GM12878 (cell line): ENCODE results near the gene MAMLD1. TPM values are rescaled to one million over a fixed set of nuclear protein-coding genes. Genes with fewer than 3 reads are reported as not detected.

Experiments
- ATAC-seq: fragments of 200-7000 bp; cut with Tn5 transposase; 3 replicates; pipeline ENCODE4 v1.9.1; 2020; ENCODE audit warnings: mild to moderate bottlenecking, moderate library complexity
- BruUV-seq: library from RNA; stranded (reverse); fragments of 400-500 nt; replicated peaks from 2 replicates; lab custom pipeline; 2021; lab: Mats Ljungman, UMichigan
- CTCF ChIA-PET: fragments of 300-600 bp; sonication (Branson Sonifier 250); formaldehyde crosslinking; extraction: SDS; loops from one replicate; lab custom pipeline; 2021; ENCODE audit warnings: inconsistent platforms; lab: Yijun Ruan, JAX
- POLR2A ChIA-PET: fragments of 350-600 bp; formaldehyde crosslinking; extraction: SDS; loops from one replicate; lab custom pipeline; 2021; ENCODE audit warnings: inconsistent platforms; lab: Charles Lee
- RAD21 ChIA-PET: fragments of 300-600 bp; sonication (Branson Sonifier 250); formaldehyde crosslinking; loops from one replicate; lab custom pipeline; 2023; ENCODE audit warnings: antibody characterized with exemption; ENCODE audit not compliant: unreplicated experiment; lab: Charles Lee
- SMC1A ChIA-PET: fragments of 300-600 bp; sonication (Branson Sonifier 250); formaldehyde crosslinking; loops from one replicate; lab custom pipeline; 2023; ENCODE audit not compliant: unreplicated experiment, uncharacterized antibody; lab: Charles Lee
- DNase-seq: peaks from one replicate; pipeline ENCODE4 v3.0.0-alpha.2; 2011; ENCODE audit warnings: low read depth, low spot score
- FAIRE-seq: peaks from 3 replicates; lab custom pipeline; 2011; peaks lifted over from hg19 to GRCh38; lab: Jason Lieb, UNC
- H2AFZ ChIP-seq: 2 replicates; pipeline ENCODE4 v1.6.0; 2011; ENCODE audit warnings: low read depth, low read length, control low read depth; ENCODE audit not compliant: control insufficient read depth
- H3K27ac ChIP-seq: 2 replicates; pipeline ENCODE4 v1.5.1; 2011; ENCODE audit warnings: control low read depth; ENCODE audit not compliant: control insufficient read depth, insufficient read depth
- H3K27me3 ChIP-seq, 2 experiments: replicated peaks in 1 of 2; 2 replicates each; pipeline versions ENCODE4 v1.6.0 to v1.6.1; 2011; ENCODE audit warnings: low read length in 1 of 2; ENCODE audit not compliant: control insufficient read depth in 2 of 2, insufficient read depth in 2 of 2
- H3K36me3 ChIP-seq, 2 experiments: 2 replicates each; pipeline ENCODE4 v1.5.1; 2011; ENCODE audit warnings: low read length in 1 of 2; ENCODE audit not compliant: control insufficient read depth in 2 of 2, insufficient read depth in 2 of 2
- H3K4me1 ChIP-seq: 2 replicates; pipeline ENCODE4 v1.6.1; 2011; ENCODE audit warnings: mild to moderate bottlenecking, low read length, moderate library complexity, mixed read lengths; ENCODE audit not compliant: control insufficient read depth, insufficient read depth
- H3K4me2 ChIP-seq: 2 replicates; pipeline ENCODE4 v1.6.0; 2011; ENCODE audit warnings: control low read depth; ENCODE audit not compliant: control insufficient read depth, insufficient read depth
- H3K4me3 ChIP-seq: fragments of 200-600 bp; sonication (generic); 2 replicates; pipeline ENCODE4 v1.5.1; 2016
- H3K79me2 ChIP-seq: 2 replicates; pipeline ENCODE4 v1.6.0; 2011; ENCODE audit warnings: low read length; ENCODE audit not compliant: control insufficient read depth, insufficient read depth
- H3K9ac ChIP-seq: 2 replicates; pipeline ENCODE4 v1.8.0; 2011; ENCODE audit warnings: low read length, control low read depth, mixed read lengths; ENCODE audit not compliant: control insufficient read depth, insufficient read depth
- H3K9me3 ChIP-seq: replicated peaks from 3 replicates; pipeline ENCODE4 v1.5.1; 2011; ENCODE audit warnings: mild to moderate bottlenecking, low read length; ENCODE audit not compliant: control insufficient read depth, insufficient read depth
- H4K20me1 ChIP-seq: 2 replicates; pipeline ENCODE4 v1.6.0; 2011; ENCODE audit not compliant: control insufficient read depth, insufficient read depth
- ASH2L ChIP-seq: fragments of 300-600, 200-600 bp; sonication (generic); IDR thresholded peaks from 2 replicates; pipeline ENCODE4 v1.6.1; 2017; ENCODE audit warnings: low read depth, mild to moderate bottlenecking, borderline replicate concordance
- BRCA1 ChIP-seq: IDR thresholded peaks from 2 replicates; pipeline ENCODE4 v1.6.1; 2011; ENCODE audit warnings: low read depth, low read length, improper control_type of control experiment
- LARP7 ChIP-seq: fragments of 450-650 bp; IDR thresholded peaks from 2 replicates; pipeline ENCODE4 v1.6.1; 2017; ENCODE audit warnings: mild to moderate bottlenecking
- MYC ChIP-seq: IDR thresholded peaks from 2 replicates; pipeline ENCODE4 v1.6.1; 2011; ENCODE audit warnings: mild to moderate bottlenecking, low read length, moderate library complexity, inconsistent platforms; ENCODE audit not compliant: insufficient read depth, insufficient replicate concordance, insufficient read length, severe bottlenecking
- NRF1 ChIP-seq: conservative IDR thresholded peaks from 2 replicates; pipeline ENCODE4 v1.6.1; 2011; ENCODE audit warnings: mild to moderate bottlenecking, low read depth, low read length, improper control_type of control experiment
- RB1 ChIP-seq: fragments of 450-650 bp; formaldehyde crosslinking; IDR thresholded peaks from 2 replicates; pipeline ENCODE4 v1.6.1; 2017; ENCODE audit warnings: mild to moderate bottlenecking, borderline replicate concordance
- RFX5 ChIP-seq: IDR thresholded peaks from 2 replicates; pipeline ENCODE4 v1.6.1; 2011; ENCODE audit warnings: low read depth, low read length, improper control_type of control experiment
- SIN3A ChIP-seq: IDR thresholded peaks from 2 replicates; pipeline ENCODE4 v1.6.1; 2012; ENCODE audit warnings: low read depth, low read length, improper control_type of control experiment
- SMC3 ChIP-seq: IDR thresholded peaks from 2 replicates; pipeline ENCODE4 v1.6.1; 2011; ENCODE audit warnings: low read length, improper control_type of control experiment, borderline replicate concordance
- TCF7 ChIP-seq: IDR thresholded peaks from 2 replicates; pipeline ENCODE4 v1.6.1; 2014; ENCODE audit warnings: antibody characterized with exemption, borderline replicate concordance
- YBX1 ChIP-seq: fragments of 450-650 bp; IDR thresholded peaks from 2 replicates; pipeline ENCODE4 v1.6.1; 2016; ENCODE audit warnings: antibody characterized with exemption
- WGBS: methylation state at CpG from one replicate; pipeline ENCODE4 v1.1.6; 2016; ENCODE audit warnings: low lambda C conversion rate; ENCODE audit not compliant: insufficient replicate concordance, insufficient coverage; ENCODE audit errors: missing lambda C conversion rate; 5-methylcytosine and 5-hydroxymethylcytosine counted together
- in situ Hi-C: fragments of 300-500 bp; cut with MboI; formaldehyde crosslinking; loops from 9 replicates; pipeline ENCODE4 v1.14.3; 2018; ENCODE audit warnings: mixed read lengths
- intact Hi-C: fragments of 100-400 bp; cut with micrococcal nuclease; formaldehyde crosslinking; loops from one replicate; pipeline ENCODE4 v1.14.2; 2022; ENCODE audit not compliant: unreplicated experiment
- polyA plus RNA-seq, 11 experiments: library from polyadenylated mRNA; depleted of rRNA in 4 of 11; unstranded in 6 of 11; stranded (reverse) in 5 of 11; fragments of >200 nt; fragmentation: Nextera tagmentation in 4 of 11; fragmentation: Illumina TruSeq in 1 of 11; extraction: Ambion mirVana in 4 of 11; extraction: Trizol in 1 of 11; gene quantifications; 1 replicate in 1 of 11; 2 replicates in 10 of 11; pipeline versions ENCODE4 v1.2.1 to v1.2.3, GENCODE V29; 2011 to 2016; ENCODE audit warnings: inconsistent platforms in 2 of 11, missing spikeins in 2 of 11, low read depth in 1 of 11
- total RNA-seq, 4 experiments: library from RNA; depleted of rRNA in 3 of 4; stranded (reverse); fragments of >200 nt in 3 of 4; fragmentation: Illumina TruSeq in 1 of 4; extraction: Trizol in 1 of 4; gene quantifications; 2 replicates each; pipeline versions ENCODE4 v1.2.1 to v1.2.3, GENCODE V29; 2013 to 2021
- TF ChIP-seq, protein P1 (sequence below): fragments of 450-650 bp; IDR thresholded peaks from 2 replicates; pipeline ENCODE4 v1.6.1; 2017; ENCODE audit warnings: antibody characterized with exemption, mild to moderate bottlenecking, moderate library complexity
- TF ChIP-seq, protein P2 (sequence below): fragments of 450-650 bp; IDR thresholded peaks from 2 replicates; pipeline ENCODE4 v1.6.1; 2016; ENCODE audit warnings: mild to moderate bottlenecking
- TF ChIP-seq, protein P3 (sequence below): fragments of 450-650 bp; formaldehyde crosslinking; IDR thresholded peaks from 2 replicates; pipeline ENCODE4 v1.4.0; 2020; ENCODE audit warnings: mild to moderate bottlenecking, moderate library complexity
- TF ChIP-seq, protein P4 (sequence below): IDR thresholded peaks from 2 replicates; pipeline ENCODE4 v1.6.1; 2012; ENCODE audit warnings: low read length, inconsistent platforms

The MAMLD1 gene
- total and polyA plus RNA-seq, 10 of the 15 experiments (the other 5 are each of a cell fraction or from before 2014, with no cell fraction given) = 0.03 to 0.05 TPM; not detected in 8

DNA sequence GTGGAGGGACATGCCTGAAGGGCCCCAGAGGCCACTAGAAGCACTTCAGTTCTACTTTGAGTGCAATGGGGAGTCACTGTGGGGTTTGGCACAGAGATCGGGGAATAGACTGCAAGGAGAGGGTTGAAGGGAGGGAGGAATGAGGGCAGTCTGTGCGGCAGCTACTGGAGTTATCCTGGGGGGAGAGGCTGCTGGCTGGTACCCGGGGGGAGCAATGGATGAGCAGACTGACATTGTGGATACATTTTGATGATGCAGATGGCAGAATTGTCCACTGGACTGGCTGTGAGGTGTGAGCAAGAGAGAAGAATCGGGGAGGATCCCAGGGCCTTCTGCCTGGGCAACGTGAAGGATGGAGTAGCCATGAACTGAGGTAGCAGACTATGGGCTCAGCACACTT, 2.8 kb upstream of the MAMLD1 start:
- in situ Hi-C loops = no loop called here
- no TSS peak for BruUV-seq
- RAD21 ChIA-PET = no interaction called here
- TF ChIP-seq RFX5 (no peak), SIN3A (no peak), RB1 (no peak), NRF1 (no peak), ASH2L (no peak), YBX1 (no peak), TCF7 (no peak), MYC (no peak), SMC3 (no peak), BRCA1 (no peak), LARP7 (no peak)
- TF ChIP-seq, protein P1, sequence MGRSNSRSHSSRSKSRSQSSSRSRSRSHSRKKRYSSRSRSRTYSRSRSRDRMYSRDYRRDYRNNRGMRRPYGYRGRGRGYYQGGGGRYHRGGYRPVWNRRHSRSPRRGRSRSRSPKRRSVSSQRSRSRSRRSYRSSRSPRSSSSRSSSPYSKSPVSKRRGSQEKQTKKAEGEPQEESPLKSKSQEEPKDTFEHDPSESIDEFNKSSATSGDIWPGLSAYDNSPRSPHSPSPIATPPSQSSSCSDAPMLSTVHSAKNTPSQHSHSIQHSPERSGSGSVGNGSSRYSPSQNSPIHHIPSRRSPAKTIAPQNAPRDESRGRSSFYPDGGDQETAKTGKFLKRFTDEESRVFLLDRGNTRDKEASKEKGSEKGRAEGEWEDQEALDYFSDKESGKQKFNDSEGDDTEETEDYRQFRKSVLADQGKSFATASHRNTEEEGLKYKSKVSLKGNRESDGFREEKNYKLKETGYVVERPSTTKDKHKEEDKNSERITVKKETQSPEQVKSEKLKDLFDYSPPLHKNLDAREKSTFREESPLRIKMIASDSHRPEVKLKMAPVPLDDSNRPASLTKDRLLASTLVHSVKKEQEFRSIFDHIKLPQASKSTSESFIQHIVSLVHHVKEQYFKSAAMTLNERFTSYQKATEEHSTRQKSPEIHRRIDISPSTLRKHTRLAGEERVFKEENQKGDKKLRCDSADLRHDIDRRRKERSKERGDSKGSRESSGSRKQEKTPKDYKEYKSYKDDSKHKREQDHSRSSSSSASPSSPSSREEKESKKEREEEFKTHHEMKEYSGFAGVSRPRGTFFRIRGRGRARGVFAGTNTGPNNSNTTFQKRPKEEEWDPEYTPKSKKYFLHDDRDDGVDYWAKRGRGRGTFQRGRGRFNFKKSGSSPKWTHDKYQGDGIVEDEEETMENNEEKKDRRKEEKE = no peak
- TF ChIP-seq, protein P2, sequence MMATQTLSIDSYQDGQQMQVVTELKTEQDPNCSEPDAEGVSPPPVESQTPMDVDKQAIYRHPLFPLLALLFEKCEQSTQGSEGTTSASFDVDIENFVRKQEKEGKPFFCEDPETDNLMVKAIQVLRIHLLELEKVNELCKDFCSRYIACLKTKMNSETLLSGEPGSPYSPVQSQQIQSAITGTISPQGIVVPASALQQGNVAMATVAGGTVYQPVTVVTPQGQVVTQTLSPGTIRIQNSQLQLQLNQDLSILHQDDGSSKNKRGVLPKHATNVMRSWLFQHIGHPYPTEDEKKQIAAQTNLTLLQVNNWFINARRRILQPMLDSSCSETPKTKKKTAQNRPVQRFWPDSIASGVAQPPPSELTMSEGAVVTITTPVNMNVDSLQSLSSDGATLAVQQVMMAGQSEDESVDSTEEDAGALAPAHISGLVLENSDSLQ = no peak
- TF ChIP-seq, protein P3, sequence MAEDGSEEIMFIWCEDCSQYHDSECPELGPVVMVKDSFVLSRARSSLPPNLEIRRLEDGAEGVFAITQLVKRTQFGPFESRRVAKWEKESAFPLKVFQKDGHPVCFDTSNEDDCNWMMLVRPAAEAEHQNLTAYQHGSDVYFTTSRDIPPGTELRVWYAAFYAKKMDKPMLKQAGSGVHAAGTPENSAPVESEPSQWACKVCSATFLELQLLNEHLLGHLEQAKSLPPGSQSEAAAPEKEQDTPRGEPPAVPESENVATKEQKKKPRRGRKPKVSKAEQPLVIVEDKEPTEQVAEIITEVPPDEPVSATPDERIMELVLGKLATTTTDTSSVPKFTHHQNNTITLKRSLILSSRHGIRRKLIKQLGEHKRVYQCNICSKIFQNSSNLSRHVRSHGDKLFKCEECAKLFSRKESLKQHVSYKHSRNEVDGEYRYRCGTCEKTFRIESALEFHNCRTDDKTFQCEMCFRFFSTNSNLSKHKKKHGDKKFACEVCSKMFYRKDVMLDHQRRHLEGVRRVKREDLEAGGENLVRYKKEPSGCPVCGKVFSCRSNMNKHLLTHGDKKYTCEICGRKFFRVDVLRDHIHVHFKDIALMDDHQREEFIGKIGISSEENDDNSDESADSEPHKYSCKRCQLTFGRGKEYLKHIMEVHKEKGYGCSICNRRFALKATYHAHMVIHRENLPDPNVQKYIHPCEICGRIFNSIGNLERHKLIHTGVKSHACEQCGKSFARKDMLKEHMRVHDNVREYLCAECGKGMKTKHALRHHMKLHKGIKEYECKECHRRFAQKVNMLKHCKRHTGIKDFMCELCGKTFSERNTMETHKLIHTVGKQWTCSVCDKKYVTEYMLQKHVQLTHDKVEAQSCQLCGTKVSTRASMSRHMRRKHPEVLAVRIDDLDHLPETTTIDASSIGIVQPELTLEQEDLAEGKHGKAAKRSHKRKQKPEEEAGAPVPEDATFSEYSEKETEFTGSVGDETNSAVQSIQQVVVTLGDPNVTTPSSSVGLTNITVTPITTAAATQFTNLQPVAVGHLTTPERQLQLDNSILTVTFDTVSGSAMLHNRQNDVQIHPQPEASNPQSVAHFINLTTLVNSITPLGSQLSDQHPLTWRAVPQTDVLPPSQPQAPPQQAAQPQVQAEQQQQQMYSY (CRISPR knock-in tag) = no peak
- TF ChIP-seq, protein P4, sequence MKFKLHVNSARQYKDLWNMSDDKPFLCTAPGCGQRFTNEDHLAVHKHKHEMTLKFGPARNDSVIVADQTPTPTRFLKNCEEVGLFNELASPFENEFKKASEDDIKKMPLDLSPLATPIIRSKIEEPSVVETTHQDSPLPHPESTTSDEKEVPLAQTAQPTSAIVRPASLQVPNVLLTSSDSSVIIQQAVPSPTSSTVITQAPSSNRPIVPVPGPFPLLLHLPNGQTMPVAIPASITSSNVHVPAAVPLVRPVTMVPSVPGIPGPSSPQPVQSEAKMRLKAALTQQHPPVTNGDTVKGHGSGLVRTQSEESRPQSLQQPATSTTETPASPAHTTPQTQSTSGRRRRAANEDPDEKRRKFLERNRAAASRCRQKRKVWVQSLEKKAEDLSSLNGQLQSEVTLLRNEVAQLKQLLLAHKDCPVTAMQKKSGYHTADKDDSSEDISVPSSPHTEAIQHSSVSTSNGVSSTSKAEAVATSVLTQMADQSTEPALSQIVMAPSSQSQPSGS = no peak

More for the DNA sequence above, 2.8 kb upstream of the MAMLD1 start:
- intact Hi-C loops = no loop called here
- Histone ChIP-seq H3K79me2 (no peaks in the 10 kb centered on the region), H3K27ac (no peak overlapping the region), H2AFZ (no peak overlapping the region), H3K4me2 (no peak overlapping the region), H4K20me1 (no peaks in the 10 kb centered on the region), H3K9me3 (no peaks in the 10 kb centered on the region; the same call in 2 of the 3 replicates), H3K36me3 (no peaks in the 10 kb centered on the region), H3K4me1 (no peaks in the 10 kb centered on the region), H3K27me3 (peaks cover 2 to 7% of the 10 kb centered on the region in 2 experiments; a peak in 3 of 4 replicates), H3K4me3 (no peak overlapping the region), H3K9ac (no peak overlapping the region)
- ChIA-PET POLR2A (no interaction called here), SMC1A (no interaction called here), CTCF (no interaction called here)
- no peak for ATAC-seq
- WGBS = 72% methylated on average over 4 of the region's 5 CpGs
- no peak for FAIRE-seq
- no peak for DNase-seq
